Measurements from ENCODE around the gene SSRP1.

DNA sequence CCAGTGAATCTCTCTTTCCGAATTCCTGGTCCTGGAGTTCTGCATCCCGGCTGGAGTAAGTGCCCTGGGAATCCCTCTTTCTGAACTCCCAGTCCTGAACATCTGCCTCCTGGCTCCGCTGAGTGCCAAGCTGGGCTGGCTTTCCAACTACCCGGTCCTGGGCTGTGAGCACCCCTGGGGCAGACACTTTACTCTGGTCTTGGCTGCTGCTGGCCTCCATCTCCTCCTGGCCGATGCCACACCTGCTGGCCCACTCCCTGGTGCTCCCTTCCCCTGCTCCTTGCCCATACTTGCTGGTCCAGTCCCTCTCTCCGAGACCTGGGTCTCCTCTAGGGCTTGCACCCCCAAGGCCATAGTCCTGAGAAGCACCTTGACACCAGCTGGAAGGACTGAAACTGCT is 25.6 kb downstream of the SSRP1 start:
- TF ChIP-seq, protein P1, sequence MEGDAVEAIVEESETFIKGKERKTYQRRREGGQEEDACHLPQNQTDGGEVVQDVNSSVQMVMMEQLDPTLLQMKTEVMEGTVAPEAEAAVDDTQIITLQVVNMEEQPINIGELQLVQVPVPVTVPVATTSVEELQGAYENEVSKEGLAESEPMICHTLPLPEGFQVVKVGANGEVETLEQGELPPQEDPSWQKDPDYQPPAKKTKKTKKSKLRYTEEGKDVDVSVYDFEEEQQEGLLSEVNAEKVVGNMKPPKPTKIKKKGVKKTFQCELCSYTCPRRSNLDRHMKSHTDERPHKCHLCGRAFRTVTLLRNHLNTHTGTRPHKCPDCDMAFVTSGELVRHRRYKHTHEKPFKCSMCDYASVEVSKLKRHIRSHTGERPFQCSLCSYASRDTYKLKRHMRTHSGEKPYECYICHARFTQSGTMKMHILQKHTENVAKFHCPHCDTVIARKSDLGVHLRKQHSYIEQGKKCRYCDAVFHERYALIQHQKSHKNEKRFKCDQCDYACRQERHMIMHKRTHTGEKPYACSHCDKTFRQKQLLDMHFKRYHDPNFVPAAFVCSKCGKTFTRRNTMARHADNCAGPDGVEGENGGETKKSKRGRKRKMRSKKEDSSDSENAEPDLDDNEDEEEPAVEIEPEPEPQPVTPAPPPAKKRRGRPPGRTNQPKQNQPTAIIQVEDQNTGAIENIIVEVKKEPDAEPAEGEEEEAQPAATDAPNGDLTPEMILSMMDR (IDR thresholded peaks at IDR 0.05; ENCODE audit: low read depth, low read length) = no peak
- TF ChIP-seq POLR2A (IDR thresholded peaks at IDR 0.05; ENCODE audit: extremely low read depth, insufficient read length) = no peak
- TF ChIP-seq, protein P2, sequence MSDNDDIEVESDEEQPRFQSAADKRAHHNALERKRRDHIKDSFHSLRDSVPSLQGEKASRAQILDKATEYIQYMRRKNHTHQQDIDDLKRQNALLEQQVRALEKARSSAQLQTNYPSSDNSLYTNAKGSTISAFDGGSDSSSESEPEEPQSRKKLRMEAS (IDR thresholded peaks at IDR 0.05; ENCODE audit: low read depth, low read length) = no peak

All from NB4 (cell line).